Fibroblast of lung (primary cell): Measurements from ENCODE around the gene DEFB129. TPM values are rescaled to one million over a fixed set of nuclear protein-coding genes. Genes with fewer than 3 reads are reported as not detected.
A peak's percentile ranks its signal among the peaks of the same experiment; 100 is the strongest.

Experiments
- DNase-seq, 2 donors: peaks; one replicate each; pipeline versions ENCODE4 v3.0.0 to v3.0.0-alpha.2; 2010; ENCODE audit warnings: low read depth in 2 of 2
- H2AFZ ChIP-seq: 2 replicates; pipeline ENCODE4 v1.5.1; 2012; ENCODE audit warnings: low read length, control low read depth, inconsistent platforms
- H3K27ac ChIP-seq: 2 replicates; pipeline ENCODE4 v1.5.1; 2011; ENCODE audit warnings: low read length, control low read depth; ENCODE audit not compliant: insufficient read depth
- H3K27me3 ChIP-seq: 2 replicates; pipeline ENCODE4 v1.5.1; 2011; ENCODE audit warnings: mild to moderate bottlenecking, low read length; ENCODE audit not compliant: control insufficient read depth, insufficient read depth
- H3K36me3 ChIP-seq: 2 replicates; pipeline ENCODE4 v1.5.1; 2011; ENCODE audit warnings: low read length; ENCODE audit not compliant: control insufficient read depth, insufficient read depth
- H3K4me1 ChIP-seq: 2 replicates; pipeline ENCODE4 v1.5.1; 2011; ENCODE audit warnings: low read length; ENCODE audit not compliant: control insufficient read depth, insufficient read depth; ENCODE audit errors: extremely low read depth
- H3K4me2 ChIP-seq: 2 replicates; pipeline ENCODE4 v1.5.1; 2011; ENCODE audit warnings: low read length, control low read depth; ENCODE audit not compliant: insufficient read depth; ENCODE audit errors: extremely low read depth
- H3K4me3 ChIP-seq, 4 experiments: fragments of 200-600 bp in 1 of 4; sonication (generic) in 1 of 4; replicated peaks in 1 of 4; 2 replicates each; pipeline ENCODE4 v1.5.1; 2011 to 2016; ENCODE audit warnings: low read length in 4 of 4, low read depth in 3 of 4, mild to moderate bottlenecking in 3 of 4, control low read depth in 2 of 4, inconsistent platforms in 1 of 4, mixed read lengths in 1 of 4; ENCODE audit not compliant: insufficient read depth in 1 of 4; ENCODE audit errors: control extremely low read depth in 1 of 4
- H3K79me2 ChIP-seq: 2 replicates; pipeline ENCODE4 v1.5.1; 2012; ENCODE audit warnings: mild to moderate bottlenecking, low read length, inconsistent platforms; ENCODE audit not compliant: control insufficient read depth, insufficient read depth
- H3K9ac ChIP-seq: 2 replicates; pipeline ENCODE4 v1.5.1; 2011; ENCODE audit warnings: mild to moderate bottlenecking, low read length, control low read depth; ENCODE audit not compliant: insufficient read depth
- H3K9me3 ChIP-seq: 2 replicates; pipeline ENCODE4 v1.5.1; 2012; ENCODE audit warnings: low read depth, low read length; ENCODE audit not compliant: control insufficient read depth, insufficient read depth
- H4K20me1 ChIP-seq: 2 replicates; pipeline ENCODE4 v1.5.1; 2011; ENCODE audit warnings: low read length; ENCODE audit not compliant: control insufficient read depth, insufficient read depth; ENCODE audit errors: extremely low read depth
- CTCF ChIP-seq, 2 donors: IDR thresholded peaks in 1 of 2; conservative IDR thresholded peaks in 1 of 2; 1 replicate in 1 of 2; 2 replicates in 1 of 2; pipeline ENCODE4 v1.5.1; 2011 to 2012; ENCODE audit warnings: low read length in 2 of 2, control low read depth in 1 of 2, inconsistent platforms in 1 of 2, low read depth in 1 of 2, mild to moderate bottlenecking in 1 of 2
- EZH2 ChIP-seq: IDR thresholded peaks from 2 replicates; pipeline ENCODE4 v1.5.1; 2012; ENCODE audit warnings: low read length, control low read depth, mild to moderate bottlenecking; ENCODE audit errors: missing control alignments
- polyA plus RNA-seq, 2 donors: library from polyadenylated mRNA; depleted of rRNA in 1 of 2; stranded (reverse) in 1 of 2; unstranded in 1 of 2; fragments of >200 nt; gene quantifications; 2 replicates each; pipeline ENCODE4 v1.2.1, GENCODE V29; 2011 to 2012; ENCODE audit warnings: missing spikeins in 1 of 2
- total RNA-seq: library from RNA; depleted of rRNA; stranded (reverse); fragments of >200 nt; gene quantifications from 2 replicates; pipeline ENCODE4 v1.2.1, GENCODE V29; 2014

The DEFB129 gene
- total and polyA plus RNA-seq, 2 donors (not counting 1 experiment from before 2014, with no cell fraction given) = not detected

GRCh38 chr20:208942-209566 is 18.0 kb upstream of the DEFB129 start:
- H3K27ac ChIP-seq = no peak overlapping the region
- TF ChIP-seq EZH2 (no peak), CTCF (conservative IDR thresholded peaks at IDR 0.05 in 1 of 2, IDR thresholded peaks at IDR 0.05 in 1 of 2; ENCODE audit: low read depth in 1 of 2, low read length in 2 of 2) (peak; percentile 59 to 76)
- no peaks in the 10 kb centered on the region for H3K9me3 ChIP-seq
- H3K27me3 ChIP-seq = peaks cover 2% of the 10 kb centered on the region
- H4K20me1 ChIP-seq = no peaks in the 10 kb centered on the region
- no peak overlapping the region for H3K4me2 ChIP-seq
- H3K4me1 ChIP-seq = no peaks in the 10 kb centered on the region
- H3K36me3 ChIP-seq = no peaks in the 10 kb centered on the region
- H3K79me2 ChIP-seq = no peaks in the 10 kb centered on the region
- no peak overlapping the region for H3K4me3 ChIP-seq
- DNase-seq = peak; percentile 67 to 83
- no peak overlapping the region for H2AFZ ChIP-seq
- no peak overlapping the region for H3K9ac ChIP-seq

- H3K4me2 ChIP-seq = no peak overlapping the region
- no peaks in the 10 kb centered on the region for H3K4me1 ChIP-seq
- H3K27me3 ChIP-seq = peaks cover 2% of the 10 kb centered on the region
- no peak overlapping the region for H3K27ac ChIP-seq
- H4K20me1 ChIP-seq = no peaks in the 10 kb centered on the region
- H3K9ac ChIP-seq = no peak overlapping the region
- no peak for DNase-seq
- H3K36me3 ChIP-seq = no peaks in the 10 kb centered on the region
- no peak overlapping the region for H2AFZ ChIP-seq
- TF ChIP-seq CTCF (conservative IDR thresholded peaks at IDR 0.05 in 1 of 2, IDR thresholded peaks at IDR 0.05 in 1 of 2; ENCODE audit: low read depth in 1 of 2, low read length in 2 of 2) (no peak), EZH2 (no peak)
- H3K4me3 ChIP-seq = no peak overlapping the region
- no peaks in the 10 kb centered on the region for H3K9me3 ChIP-seq
- no peaks in the 10 kb centered on the region for H3K79me2 ChIP-seq
Observed at GRCh38 chr20:210809-211502, 16.1 kb upstream of the DEFB129 start.

- Histone ChIP-seq H3K9me3 (no peaks in the 10 kb centered on the region), H2AFZ (no peak overlapping the region), H3K4me2 (no peak overlapping the region), H3K4me1 (no peaks in the 10 kb centered on the region), H3K27me3 (peaks cover 2% of the 10 kb centered on the region), H3K9ac (no peak overlapping the region), H3K27ac (no peak overlapping the region), H3K79me2 (no peaks in the 10 kb centered on the region), H3K4me3 (no peak overlapping the region), H3K36me3 (no peaks in the 10 kb centered on the region), H4K20me1 (no peaks in the 10 kb centered on the region)
- DNase-seq = no peak
- TF ChIP-seq EZH2 (no peak), CTCF (conservative IDR thresholded peaks at IDR 0.05 in 1 of 2, IDR thresholded peaks at IDR 0.05 in 1 of 2; ENCODE audit: low read depth in 1 of 2, low read length in 2 of 2) (no peak)
Observed at GRCh38 chr20:214383-214782, 12.7 kb upstream of the DEFB129 start.
